H9 (cell line): ENCODE data around the gene MRTFB. TPM values are rescaled to one million over a fixed set of nuclear protein-coding genes. Genes with fewer than 3 reads are reported as not detected.
A peak's percentile ranks its signal among the peaks of the same experiment; 100 is the strongest.

ENCODE experiments used
- DNase-seq: peaks from one replicate; pipeline ENCODE4 v3.0.0-alpha.2; 2017
- H2AFZ ChIP-seq: one replicate; pipeline ENCODE4 v1.6.1; 2013; ENCODE audit warnings: mild to moderate bottlenecking, low read length, control low read depth, moderate library complexity
- H2AK5ac ChIP-seq: 2 replicates; pipeline ENCODE4 v1.6.1; 2013; ENCODE audit warnings: low read length, control low read depth, mixed read lengths; ENCODE audit not compliant: insufficient read length
- H2BK120ac ChIP-seq: one replicate; pipeline ENCODE4 v1.6.1; 2013; ENCODE audit warnings: low read depth, mild to moderate bottlenecking, low read length, control low read depth, inconsistent platforms; ENCODE audit not compliant: poor library complexity, severe bottlenecking
- H2BK12ac ChIP-seq: 2 replicates; pipeline ENCODE4 v1.6.1; 2013; ENCODE audit warnings: low read length, control low read depth, mixed read lengths, low read depth; ENCODE audit not compliant: insufficient read length
- H2BK15ac ChIP-seq: 2 replicates; pipeline ENCODE4 v1.6.1; 2013; ENCODE audit warnings: low read depth, low read length, control low read depth
- H2BK20ac ChIP-seq: one replicate; pipeline ENCODE4 v1.6.1; 2013; ENCODE audit warnings: low read depth, mild to moderate bottlenecking, low read length, control low read depth, inconsistent platforms; ENCODE audit not compliant: poor library complexity, severe bottlenecking
- H2BK5ac ChIP-seq: 2 replicates; pipeline ENCODE4 v1.6.1; 2013; ENCODE audit warnings: low read length, control low read depth, mixed read lengths; ENCODE audit not compliant: insufficient read length
- H3K14ac ChIP-seq: 2 replicates; pipeline ENCODE4 v1.6.1; 2013; ENCODE audit warnings: low read length, control low read depth; ENCODE audit not compliant: insufficient read depth
- H3K18ac ChIP-seq: 2 replicates; pipeline ENCODE4 v1.6.1; 2013; ENCODE audit warnings: low read depth, mild to moderate bottlenecking, mixed read lengths, low read length, control low read depth; ENCODE audit not compliant: insufficient read length
- H3K23ac ChIP-seq: 2 replicates; pipeline ENCODE4 v1.6.1; 2013; ENCODE audit warnings: low read length, control low read depth, mixed read lengths, low read depth; ENCODE audit not compliant: insufficient read length
- H3K23me2 ChIP-seq: 2 replicates; pipeline ENCODE4 v1.6.1; 2013; ENCODE audit warnings: low read depth, mild to moderate bottlenecking, mixed read lengths, low read length, control low read depth; ENCODE audit not compliant: insufficient read length, poor library complexity, severe bottlenecking
- H3K27ac ChIP-seq: 2 replicates; pipeline ENCODE4 v1.5.1; 2013; ENCODE audit warnings: low read length, control low read depth, mixed read lengths, low read depth; ENCODE audit not compliant: insufficient read length
- H3K27me3 ChIP-seq: 2 replicates; pipeline ENCODE4 v1.6.1; 2013; ENCODE audit warnings: low read length, control low read depth, inconsistent platforms; ENCODE audit not compliant: insufficient read depth
- H3K4ac ChIP-seq: 2 replicates; pipeline ENCODE4 v1.6.1; 2013; ENCODE audit warnings: low read depth, mild to moderate bottlenecking, control low read depth, inconsistent platforms, low read length, moderate library complexity
- H3K4me1 ChIP-seq: 2 replicates; pipeline ENCODE4 v1.6.1; 2013; ENCODE audit warnings: low read length, control low read depth, inconsistent platforms; ENCODE audit not compliant: insufficient read depth
- H3K4me2 ChIP-seq: 2 replicates; pipeline ENCODE4 v1.6.1; 2013; ENCODE audit warnings: low read length, control low read depth, mixed read lengths; ENCODE audit not compliant: insufficient read length, insufficient read depth
- H3K56ac ChIP-seq: 2 replicates; pipeline ENCODE4 v1.6.1; 2013; ENCODE audit warnings: low read depth, mild to moderate bottlenecking, mixed read lengths, low read length, control low read depth; ENCODE audit not compliant: insufficient read length
- H3K79me1 ChIP-seq: 2 replicates; pipeline ENCODE4 v1.6.1; 2013; ENCODE audit warnings: low read depth, mild to moderate bottlenecking, moderate library complexity, low read length, control low read depth, inconsistent platforms; ENCODE audit not compliant: insufficient read depth, poor library complexity, severe bottlenecking
- H3K79me2 ChIP-seq: 2 replicates; pipeline ENCODE4 v1.6.1; 2013; ENCODE audit warnings: low read length, control low read depth, inconsistent platforms; ENCODE audit not compliant: insufficient read depth
- H3K9ac ChIP-seq: 2 replicates; pipeline ENCODE4 v1.6.1; 2013; ENCODE audit warnings: low read length, control low read depth, mixed read lengths; ENCODE audit not compliant: insufficient read length; ENCODE audit errors: extremely low read depth
- H3K9me3 ChIP-seq: one replicate; pipeline ENCODE4 v1.6.1; 2013; ENCODE audit warnings: low read depth, low read length, inconsistent platforms; ENCODE audit not compliant: control insufficient read depth
- H3T11ph ChIP-seq: one replicate; pipeline ENCODE4 v1.6.1; 2013; ENCODE audit warnings: mild to moderate bottlenecking, low read length, control low read depth, inconsistent platforms
- H4K20me1 ChIP-seq: one replicate; pipeline ENCODE4 v1.6.1; 2013; ENCODE audit not compliant: control insufficient read depth, insufficient read length, insufficient read depth
- H4K5ac ChIP-seq: 2 replicates; pipeline ENCODE4 v1.6.1; 2013; ENCODE audit warnings: low read depth, mild to moderate bottlenecking, mixed read lengths, low read length, control low read depth; ENCODE audit not compliant: insufficient read length
- H4K8ac ChIP-seq: replicated peaks from 2 replicates; pipeline ENCODE4 v1.6.1; 2013; ENCODE audit warnings: low read length, control low read depth, mixed read lengths, low read depth; ENCODE audit not compliant: insufficient read length
- H4K91ac ChIP-seq: 2 replicates; pipeline ENCODE4 v1.6.1; 2013; ENCODE audit warnings: low read depth, mild to moderate bottlenecking, moderate library complexity, mixed read lengths, low read length, control low read depth; ENCODE audit not compliant: insufficient read length
- H3K27ac Mint-ChIP-seq, 3 experiments: 2 replicates in 2 of 3; 3 replicates in 1 of 3; pipeline ENCODE4 v1.8.0; 2020 to 2021; ENCODE audit warnings: mixed read lengths in 3 of 3, mild to moderate bottlenecking in 1 of 3, moderate library complexity in 1 of 3
- H3K27me3 Mint-ChIP-seq: 2 replicates; pipeline ENCODE4 v1.8.0; 2021; ENCODE audit warnings: low read depth, mild to moderate bottlenecking, moderate library complexity, mixed read lengths
- H3K36me3 Mint-ChIP-seq, 3 experiments: 2 replicates in 2 of 3; 3 replicates in 1 of 3; pipeline ENCODE4 v1.8.0; 2020 to 2021; ENCODE audit warnings: low read depth in 3 of 3, mixed read lengths in 3 of 3; ENCODE audit not compliant: insufficient read depth in 1 of 3
- H3K4me1 Mint-ChIP-seq, 2 experiments: 2 replicates each; pipeline ENCODE4 v1.8.0; 2020; ENCODE audit warnings: mixed read lengths in 2 of 2
- H3K4me3 Mint-ChIP-seq, 2 experiments: 2 replicates in 1 of 2; 3 replicates in 1 of 2; pipeline ENCODE4 v1.8.0; 2020 to 2021; ENCODE audit warnings: mild to moderate bottlenecking in 2 of 2, mixed read lengths in 2 of 2, moderate library complexity in 1 of 2
- H3K9me3 Mint-ChIP-seq, 2 experiments: 2 replicates in 1 of 2; 3 replicates in 1 of 2; pipeline ENCODE4 v1.8.0; 2020; ENCODE audit warnings: mild to moderate bottlenecking in 2 of 2, mixed read lengths in 2 of 2, moderate library complexity in 1 of 2
- WGBS: extraction: QIAGEN DNeasy Blood & Tissue Kit; methylation state at CpG from one replicate; pipeline ENCODE4 v1.1.7; 2013; ENCODE audit warnings: missing lambda C conversion rate, low lambda C conversion rate, mixed read lengths; ENCODE audit not compliant: insufficient read length; ENCODE audit errors: extremely low coverage; 5-methylcytosine and 5-hydroxymethylcytosine counted together
- total RNA-seq: library from RNA; stranded (reverse); gene quantifications from 2 replicates; pipeline ENCODE4 v1.2.1, GENCODE V29; 2021
- TF ChIP-seq, protein P1 (sequence below): fragments of 200-600 bp; sonication (generic); conservative IDR thresholded peaks from 3 replicates; pipeline ENCODE4 v1.8.0; 2021; ENCODE audit warnings: antibody characterized with exemption, mild to moderate bottlenecking

Gene MRTFB
- total RNA-seq, 1 experiment from 2014 or later: 29.9 TPM

DNA sequence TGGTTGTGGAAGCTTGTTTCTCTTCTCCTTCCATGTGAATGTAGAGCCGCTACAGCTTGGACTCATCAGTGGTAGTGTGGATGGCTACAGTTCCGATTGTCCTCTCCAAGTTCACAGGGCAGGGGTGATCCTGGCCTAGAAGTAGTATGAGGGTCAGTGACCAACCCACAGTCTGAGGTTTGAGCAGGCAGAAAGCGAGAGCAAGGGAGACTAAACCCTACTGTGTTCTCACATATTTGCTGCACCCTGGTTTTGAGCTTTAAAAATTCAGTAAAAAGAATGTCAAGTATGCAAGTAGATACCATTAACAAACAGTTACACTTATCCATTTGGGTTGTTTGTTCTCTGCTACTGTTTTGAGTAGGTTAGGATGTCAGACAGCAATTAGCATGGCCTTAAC lies 148.9 kb downstream of the MRTFB start:
- Histone ChIP-seq H4K8ac (no peak overlapping the region), H3K14ac (no peak overlapping the region), H3K79me2 (no peaks in the 10 kb centered on the region), H4K20me1 (no peaks in the 10 kb centered on the region), H3K27me3 (no peaks in the 10 kb centered on the region), H2AK5ac (no peak overlapping the region), H3K4ac (no peak overlapping the region), H2BK15ac (no peak overlapping the region), H2BK5ac (no peak overlapping the region), H3K23ac (no peak overlapping the region), H4K5ac (no peak overlapping the region), H4K91ac (no peak overlapping the region), H3K9me3 (no peaks in the 10 kb centered on the region), H3K4me2 (no peak overlapping the region), H2BK20ac (no peak overlapping the region), H3T11ph (no peak overlapping the region), H3K23me2 (no peaks in the 10 kb centered on the region), H3K79me1 (no peaks in the 10 kb centered on the region), H2AFZ (no peak overlapping the region), H3K4me1 (peaks cover 6% of the 10 kb centered on the region; the same call in 1 of the 2 replicates), H3K9ac (no peak overlapping the region), H3K56ac (no peak overlapping the region), H2BK120ac (no peak overlapping the region), H3K18ac (no peak overlapping the region), H2BK12ac (no peak overlapping the region), H3K27ac (no peak overlapping the region)
- Mint-ChIP-seq H3K9me3 (peaks cover 0 to 2% of the 10 kb centered on the region in 2 experiments; a peak in 1 of 5 replicates), H3K4me3 (no peak overlapping the region), H3K4me1 (peaks cover 2 to 7% of the 10 kb centered on the region in 2 experiments; a peak in 2 of 4 replicates), H3K36me3 (peaks cover 25 to 62% (median 58%) of the 10 kb centered on the region in 3 experiments), H3K27ac (peak overlapping the region; percentile 15 to 76 (median 28); a peak in 5 of 7 replicates), H3K27me3 (no peaks in the 10 kb centered on the region)
- no CpG with 5 or more reads among the region's 3 CpGs for WGBS
- DNase-seq: no peak
- TF ChIP-seq, protein P1, sequence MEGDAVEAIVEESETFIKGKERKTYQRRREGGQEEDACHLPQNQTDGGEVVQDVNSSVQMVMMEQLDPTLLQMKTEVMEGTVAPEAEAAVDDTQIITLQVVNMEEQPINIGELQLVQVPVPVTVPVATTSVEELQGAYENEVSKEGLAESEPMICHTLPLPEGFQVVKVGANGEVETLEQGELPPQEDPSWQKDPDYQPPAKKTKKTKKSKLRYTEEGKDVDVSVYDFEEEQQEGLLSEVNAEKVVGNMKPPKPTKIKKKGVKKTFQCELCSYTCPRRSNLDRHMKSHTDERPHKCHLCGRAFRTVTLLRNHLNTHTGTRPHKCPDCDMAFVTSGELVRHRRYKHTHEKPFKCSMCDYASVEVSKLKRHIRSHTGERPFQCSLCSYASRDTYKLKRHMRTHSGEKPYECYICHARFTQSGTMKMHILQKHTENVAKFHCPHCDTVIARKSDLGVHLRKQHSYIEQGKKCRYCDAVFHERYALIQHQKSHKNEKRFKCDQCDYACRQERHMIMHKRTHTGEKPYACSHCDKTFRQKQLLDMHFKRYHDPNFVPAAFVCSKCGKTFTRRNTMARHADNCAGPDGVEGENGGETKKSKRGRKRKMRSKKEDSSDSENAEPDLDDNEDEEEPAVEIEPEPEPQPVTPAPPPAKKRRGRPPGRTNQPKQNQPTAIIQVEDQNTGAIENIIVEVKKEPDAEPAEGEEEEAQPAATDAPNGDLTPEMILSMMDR: no peak
